Stimulated activated CD8-positive, alpha-beta memory T cell treated with anti-CD3 and anti-CD28 coated beads, Interleukin-15, amount 100 ng/mL, for 48 hours (primary cell): ENCODE measurements around the gene MAN2B2.

ENCODE experiments used
- DNase-seq, 2 donors: peaks; one replicate each; pipeline ENCODE4 v3.0.0-alpha.2; 2020; ENCODE audit warnings: low read depth in 2 of 2

MAN2B2 gene

GRCh38 chr4:6546681-6547447, 28.1 kb upstream of the MAN2B2 start:
- peak; percentile 9 to 11 for DNase-seq

- no peak for DNase-seq
Observed at GRCh38 chr4:6548201-6548881, 26.6 kb upstream of the MAN2B2 start.

GRCh38 chr4:6548882-6549230, 26.1 kb upstream of the MAN2B2 start:
- DNase-seq = no peak

GRCh38 chr4:6549445-6549844, 25.5 kb upstream of the MAN2B2 start:
- no peak for DNase-seq

- no peak for DNase-seq
Observed at GRCh38 chr4:6549890-6550620, 24.9 kb upstream of the MAN2B2 start.

- no peak for DNase-seq
Observed at GRCh38 chr4:6550821-6551220, 24.2 kb upstream of the MAN2B2 start.

- no peak for DNase-seq
Observed at GRCh38 chr4:6551660-6552059, 23.3 kb upstream of the MAN2B2 start.

- DNase-seq = no peak
Observed at GRCh38 chr4:6555519-6555918, 19.5 kb upstream of the MAN2B2 start.

GRCh38 chr4:6556263-6556662, 18.7 kb upstream of the MAN2B2 start:
- no peak for DNase-seq

- DNase-seq = no peak
Observed at GRCh38 chr4:6557185-6557584, 17.8 kb upstream of the MAN2B2 start.

- DNase-seq = no peak
Observed at GRCh38 chr4:6557856-6558255, 17.1 kb upstream of the MAN2B2 start.

- DNase-seq = no peak
Observed at GRCh38 chr4:6560416-6561172, 14.4 kb upstream of the MAN2B2 start.

GRCh38 chr4:6561173-6561516, 13.8 kb upstream of the MAN2B2 start:
- no peak for DNase-seq

GRCh38 chr4:6561706-6562371, 13.2 kb upstream of the MAN2B2 start:
- no peak for DNase-seq

GRCh38 chr4:6562931-6563901, 11.8 kb upstream of the MAN2B2 start:
- no peak for DNase-seq

- no peak for DNase-seq
Observed at GRCh38 chr4:6563935-6564645, 10.9 kb upstream of the MAN2B2 start.

- DNase-seq = no peak
Observed at GRCh38 chr4:6565691-6566390, 9.1 kb upstream of the MAN2B2 start.

- DNase-seq = no peak
Observed at GRCh38 chr4:6566391-6567190, 8.4 kb upstream of the MAN2B2 start.
